NCI-H1694 treated with DMSO at 0.1 percent for 48 hours (cell line): Measurements from ENCODE around the gene KIF16B.

Experiments used
- DNase-seq: peaks from one replicate; lab custom pipeline; 2025; lab: John Stamatoyannopoulos, UW

The KIF16B gene

GRCh38 chr20:16360668-16361067 is 212.6 kb downstream of the KIF16B start:
- no peak for DNase-seq

- no peak for DNase-seq
These were observed 219.8 kb downstream of the KIF16B start for GRCh38 chr20:16353417-16353781.

DNA sequence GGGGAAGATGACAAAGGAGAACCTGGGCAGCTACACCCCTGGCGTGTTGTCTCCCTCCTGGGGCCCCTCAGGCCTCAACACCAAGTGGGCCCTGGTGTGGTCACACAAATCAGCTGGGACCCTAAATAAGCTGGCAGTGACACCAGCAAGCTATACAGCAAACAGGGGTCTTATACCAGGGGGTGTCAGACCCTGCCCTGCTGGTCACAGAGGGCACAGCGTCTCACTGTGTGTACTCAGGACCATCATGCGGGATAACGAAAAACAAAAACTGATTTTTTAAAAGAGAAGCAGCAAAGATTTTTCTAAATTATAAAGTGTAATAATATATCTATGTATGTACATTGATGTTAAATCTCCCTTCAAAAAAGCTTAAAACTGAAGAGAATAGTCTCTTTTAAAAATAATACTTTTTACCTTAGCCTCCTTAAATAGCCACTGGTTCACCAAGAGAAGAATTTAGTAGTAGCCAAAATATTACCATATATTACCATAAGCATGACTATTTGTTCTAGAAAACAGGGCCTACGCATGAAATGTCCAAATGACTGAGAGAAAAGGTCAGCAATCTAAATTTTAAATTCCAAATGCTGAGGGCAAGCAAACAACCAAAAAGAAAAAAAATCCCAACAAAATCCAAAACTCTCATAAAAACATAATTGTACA is 220.4 kb downstream of the KIF16B start:
- no peak for DNase-seq

- no peak for DNase-seq
These were observed 220.9 kb downstream of the KIF16B start for GRCh38 chr20:16352321-16352720.

- no peak for DNase-seq
These were observed 221.8 kb downstream of the KIF16B start for GRCh38 chr20:16351415-16351814.

GRCh38 chr20:16350465-16350864 is 222.8 kb downstream of the KIF16B start:
- DNase-seq, result no peak

GRCh38 chr20:16349523-16350260 is 223.6 kb downstream of the KIF16B start:
- DNase-seq, result no peak

DNA sequence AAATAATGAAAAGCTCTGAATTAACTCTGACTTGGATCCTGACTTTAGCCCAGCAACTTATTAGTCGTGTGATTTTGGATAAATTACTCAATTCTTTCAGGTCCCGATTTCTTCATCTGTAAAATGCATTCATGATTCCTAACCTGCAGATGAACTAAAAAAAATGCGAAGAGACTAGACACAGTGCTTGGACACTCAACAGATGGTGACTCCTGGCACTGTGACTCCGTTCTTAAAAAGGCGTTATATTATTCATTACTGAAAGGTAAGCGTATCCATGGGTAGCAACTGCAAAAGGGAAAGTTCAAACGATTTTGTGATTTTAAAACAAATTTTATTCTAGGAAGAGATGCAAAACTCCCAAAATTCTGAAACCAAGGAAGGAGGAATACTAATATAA is 226.3 kb downstream of the KIF16B start:
- no peak for DNase-seq

DNA sequence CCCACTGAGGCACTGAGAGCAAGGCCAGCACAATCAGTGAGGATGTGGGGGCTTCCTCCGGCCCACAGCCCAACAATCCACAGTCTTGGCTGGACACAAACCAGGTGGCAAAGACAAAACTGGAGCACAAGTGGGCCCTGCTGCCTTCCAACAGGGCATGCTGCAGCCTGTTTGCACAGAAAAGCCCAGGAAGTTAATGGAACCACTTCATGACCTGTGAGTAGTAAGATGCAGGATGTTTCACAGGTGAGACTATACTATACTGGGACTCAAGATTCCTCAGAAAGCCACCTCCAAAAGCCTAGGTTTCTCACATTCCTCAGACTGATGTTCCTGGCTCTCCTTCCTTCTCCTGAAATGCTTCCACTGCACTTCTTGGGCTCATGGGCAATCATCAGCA is 235.5 kb downstream of the KIF16B start:
- DNase-seq, result no peak

DNA sequence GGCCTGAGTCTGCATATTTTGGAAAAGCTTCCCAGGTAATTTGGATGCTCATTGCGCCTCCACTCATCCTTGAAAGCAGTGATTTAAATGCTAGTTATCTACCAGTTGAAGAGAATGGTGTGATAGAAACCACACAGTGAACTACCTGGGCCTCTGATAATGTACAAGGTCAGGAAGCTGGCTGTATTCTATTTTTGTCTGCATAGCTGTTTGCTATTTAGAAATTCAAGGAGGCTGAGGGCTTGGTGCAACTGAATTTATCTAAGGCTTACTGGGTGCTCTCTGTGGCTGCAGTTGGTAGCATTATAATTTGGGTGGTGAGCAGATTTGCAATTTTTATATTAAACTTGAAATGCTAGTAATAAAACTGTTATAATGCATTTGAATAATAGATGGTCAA is 245.6 kb downstream of the KIF16B start:
- DNase-seq, result no peak

DNA sequence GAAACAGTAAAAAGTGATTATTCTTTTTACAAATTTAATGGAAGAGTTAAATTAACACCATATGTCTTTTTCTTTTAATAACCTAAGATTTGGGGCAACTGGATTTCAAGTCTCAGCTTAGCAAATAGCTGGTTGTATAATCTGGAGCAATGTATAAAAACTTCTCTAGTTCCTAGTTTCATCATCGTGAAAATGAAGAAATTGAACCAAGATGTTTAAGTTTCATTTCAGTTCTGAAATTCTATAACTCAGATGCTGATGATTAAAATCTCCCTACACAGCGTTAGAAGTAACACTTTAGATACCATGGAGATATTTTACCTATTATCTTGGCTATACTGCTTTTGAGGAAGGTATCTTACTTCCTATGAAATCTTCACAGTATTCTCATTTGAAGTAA is 252.0 kb downstream of the KIF16B start:
- DNase-seq, result no peak

GRCh38 chr20:16317445-16318362 is 255.5 kb downstream of the KIF16B start:
- DNase-seq, result no peak

- DNase-seq, result no peak
These were observed 256.7 kb downstream of the KIF16B start for GRCh38 chr20:16316513-16316912.

DNA sequence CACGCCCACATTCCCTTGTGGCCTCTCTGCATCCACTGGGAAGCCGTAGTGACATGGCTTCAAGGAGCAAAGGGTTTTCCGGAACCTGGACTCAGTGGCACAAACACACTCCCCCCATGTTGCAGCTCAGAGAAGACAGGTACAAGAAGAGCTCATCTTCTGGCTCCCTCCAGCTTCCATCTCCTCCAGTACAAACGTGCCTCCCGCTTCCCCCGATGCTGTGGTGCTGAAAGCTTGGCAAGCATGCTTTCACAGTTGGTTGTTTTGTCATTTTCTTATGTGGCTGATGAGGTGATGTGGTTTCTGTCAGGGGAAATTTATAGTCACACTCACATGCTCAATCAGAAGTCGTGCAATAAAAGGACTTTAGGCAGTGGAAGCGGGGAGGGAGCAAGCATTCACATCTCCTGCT is 258.5 kb downstream of the KIF16B start:
- DNase-seq, result no peak

DNA sequence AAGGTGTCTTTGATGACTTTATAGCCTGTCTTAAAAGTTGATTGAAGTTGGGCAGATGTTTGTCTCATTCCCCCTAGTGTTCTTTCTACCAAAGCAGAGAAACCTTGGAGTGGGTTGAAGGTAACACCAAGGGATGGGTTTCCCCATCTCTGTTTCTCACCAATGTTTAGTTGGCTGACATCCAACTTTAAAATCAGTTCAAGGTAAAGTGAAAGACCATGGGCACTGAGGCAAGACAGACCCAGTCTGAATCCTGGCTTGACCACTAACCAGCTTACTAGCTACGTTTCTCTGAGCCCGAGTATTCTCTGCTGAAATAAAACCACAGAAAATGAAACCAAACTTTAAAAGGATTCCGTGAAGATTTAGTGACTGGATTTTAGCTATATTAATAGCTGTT is 258.9 kb downstream of the KIF16B start:
- no peak for DNase-seq

DNA sequence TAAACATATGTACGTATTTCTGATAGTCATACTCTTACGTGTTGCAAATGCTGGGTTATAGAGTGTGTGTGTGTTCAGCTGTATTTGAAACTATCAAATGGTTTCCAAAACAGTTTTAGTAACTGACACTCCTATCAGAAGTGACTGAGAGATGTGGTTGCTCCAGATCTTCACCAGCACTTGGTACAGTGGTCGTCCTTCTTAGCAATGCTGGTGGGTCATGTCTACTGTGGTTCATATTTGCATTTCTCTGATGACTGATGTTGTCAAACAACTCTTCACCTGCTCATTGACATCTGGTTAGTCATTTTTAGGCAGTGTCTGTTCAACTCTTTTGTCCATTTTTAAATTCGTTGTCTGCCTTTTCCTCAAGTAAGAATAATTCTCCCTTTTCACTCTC is 259.3 kb downstream of the KIF16B start:
- DNase-seq, result no peak

- DNase-seq, result no peak
These were observed 260.2 kb downstream of the KIF16B start for GRCh38 chr20:16312998-16313397.

GRCh38 chr20:16311756-16312155 is 261.5 kb downstream of the KIF16B start:
- no peak for DNase-seq

DNA sequence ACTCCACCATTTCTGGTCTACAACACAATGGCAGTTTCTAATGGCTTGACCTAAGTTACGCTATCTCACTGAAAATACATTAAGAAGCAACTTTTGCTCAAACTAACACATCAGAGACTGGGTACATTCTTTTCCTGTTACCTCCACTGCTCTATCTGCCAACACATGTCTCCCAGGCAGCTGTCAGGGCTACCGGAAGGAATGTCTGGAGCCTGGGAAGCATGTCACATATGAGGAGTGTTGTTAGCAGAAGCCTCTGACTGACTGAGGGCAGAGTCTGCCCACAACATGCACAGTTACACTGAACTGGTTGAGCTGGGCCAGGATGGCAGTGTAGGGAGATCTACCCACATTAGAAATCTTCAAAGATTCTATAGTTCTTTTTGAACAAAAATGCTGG is 264.5 kb downstream of the KIF16B start:
- no peak for DNase-seq

- no peak for DNase-seq
These were observed 270.4 kb downstream of the KIF16B start for GRCh38 chr20:16302818-16303217.

DNA sequence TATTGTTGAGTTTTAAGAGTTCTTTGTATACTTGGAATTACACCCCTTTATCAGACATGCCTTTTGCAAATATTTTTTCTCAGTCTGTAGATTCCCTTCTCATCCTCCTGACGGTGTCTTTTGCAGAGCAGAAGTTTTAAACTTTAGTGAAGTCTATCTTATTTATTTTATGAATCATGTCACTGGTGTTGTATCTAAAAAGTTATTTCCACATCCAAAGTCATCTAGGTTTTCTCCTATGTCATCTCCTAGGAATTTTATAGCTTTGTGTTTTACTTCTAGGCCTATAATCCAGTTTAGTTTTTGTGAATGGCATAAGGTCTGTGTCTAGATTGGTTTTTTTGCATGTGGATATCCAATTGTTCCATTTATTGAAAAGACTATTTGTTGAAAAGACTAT is 271.3 kb downstream of the KIF16B start:
- no peak for DNase-seq

DNA sequence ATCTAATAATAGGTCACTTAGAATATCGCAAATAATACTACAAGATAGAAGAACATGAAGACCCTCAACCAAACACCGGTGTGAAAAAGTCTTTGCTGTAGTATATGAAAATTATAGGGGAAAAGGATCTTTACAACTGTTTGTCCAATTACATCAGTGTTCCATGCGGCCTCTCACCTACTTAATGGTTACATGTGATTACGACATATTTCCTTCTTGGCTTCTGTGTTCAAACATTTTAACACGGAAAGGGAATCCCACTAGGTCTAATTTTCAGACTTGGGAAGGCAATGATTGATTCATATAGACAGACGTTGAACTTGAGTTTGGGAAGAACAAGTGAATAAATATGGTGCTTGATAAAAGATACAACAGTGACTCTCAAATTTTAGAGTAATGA is 273.4 kb downstream of the KIF16B start:
- no peak for DNase-seq

DNA sequence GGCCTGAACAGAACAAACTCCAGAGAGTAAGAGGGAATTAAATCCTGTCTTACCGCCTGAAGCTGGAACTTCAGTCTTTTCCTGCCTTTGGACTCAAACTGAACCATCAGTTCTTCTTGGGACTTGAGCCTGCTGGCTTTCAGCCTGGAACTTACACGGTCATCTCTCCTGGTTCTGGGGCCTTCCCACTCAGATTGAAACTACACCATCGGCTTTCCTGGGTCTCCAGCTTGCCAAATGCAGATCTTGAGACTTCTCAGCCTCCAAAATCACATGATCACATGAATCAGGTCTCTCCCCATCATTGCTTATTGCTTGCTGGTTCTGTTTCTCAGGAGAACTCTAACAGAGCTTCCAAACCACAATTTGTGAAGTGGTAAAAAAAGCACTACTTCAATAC is 276.3 kb downstream of the KIF16B start:
- no peak for DNase-seq
